ENCODE measurements around the gene MED7.

Gene MED7

DNA sequence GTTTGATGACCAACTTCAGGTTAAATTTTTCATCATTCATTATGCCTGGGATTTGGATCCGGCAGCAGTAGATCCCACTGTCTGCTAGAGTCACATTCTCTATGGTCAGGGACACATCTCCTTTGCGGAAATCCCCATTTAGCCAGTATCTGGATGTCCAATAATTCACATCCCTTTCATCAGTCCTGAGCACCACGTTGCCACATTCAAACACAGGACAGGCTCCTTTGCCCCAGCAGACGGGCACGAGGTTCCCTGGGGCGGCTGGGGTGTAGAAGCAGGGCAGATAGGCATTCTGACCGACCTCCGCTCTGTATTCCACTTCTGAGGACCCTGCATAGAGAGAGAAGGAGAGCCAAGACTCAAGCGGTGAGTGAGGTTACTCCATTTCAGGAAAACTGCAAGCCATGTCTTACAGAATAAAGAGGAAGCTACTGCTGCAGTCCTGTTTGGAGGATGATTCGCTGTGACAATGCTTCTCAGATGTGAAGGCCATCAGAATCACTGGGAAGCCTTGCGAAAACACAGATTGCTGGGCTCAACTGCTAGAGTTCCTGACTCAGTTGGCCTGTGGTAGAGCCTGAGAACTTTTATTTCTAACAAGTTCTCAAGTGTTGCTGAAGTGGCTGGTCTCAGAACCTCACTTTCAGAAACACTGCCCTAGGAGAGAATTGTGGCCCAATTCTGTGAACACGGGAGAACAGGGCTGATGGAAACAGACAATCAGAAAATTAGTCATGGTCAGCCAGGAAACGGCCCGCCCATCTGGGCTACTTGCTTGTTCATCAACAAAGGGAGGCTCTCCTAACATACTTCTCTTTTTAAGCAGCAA is 35.8 kb downstream of the MED7 start:
- no peak for DNase-seq

DNA sequence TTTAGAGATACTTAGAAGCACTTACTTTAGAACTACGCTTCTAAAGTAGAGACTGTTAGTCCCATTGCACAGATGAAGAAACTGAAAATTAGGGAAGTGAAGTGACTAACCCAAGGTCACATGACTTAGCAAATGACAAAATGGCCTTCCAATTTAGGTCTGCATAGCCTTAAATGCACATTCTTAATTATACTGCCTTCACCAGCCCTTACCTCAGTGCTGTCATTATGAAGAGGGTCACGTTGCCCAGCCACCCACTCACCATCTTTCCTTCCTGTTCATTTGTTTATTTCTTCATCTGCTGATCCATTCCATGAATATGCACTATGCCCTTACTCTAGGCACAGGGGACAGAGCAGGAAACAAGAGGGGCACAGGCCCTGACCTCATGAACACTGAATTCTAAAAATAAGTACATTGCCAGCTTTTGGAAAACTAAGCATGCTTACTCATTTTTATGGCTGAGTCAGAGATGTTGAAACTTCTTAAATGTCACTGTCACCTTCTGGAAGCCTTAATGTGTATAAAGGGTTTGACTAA is 42.5 kb downstream of the MED7 start:
- DNase-seq: no peak

- DNase-seq: no peak
Measured at GRCh38 chr5:157088342-157088990, 54.2 kb downstream of the MED7 start.

Measured in T-helper 2 cell (primary cell).